Upper lobe of left lung (tissue), 6 donors: Measurements from ENCODE around the gene FSTL5. TPM values are rescaled to one million over a fixed set of nuclear protein-coding genes. Genes with fewer than 3 reads are reported as not detected.

ENCODE experiments used
- ATAC-seq, 2 donors: fragments of 200-7000 bp; cut with Tn5 transposase; one replicate each; pipeline ENCODE4 v1.9.1; 2022; ENCODE audit warnings: mild to moderate bottlenecking in 2 of 2, moderate library complexity in 2 of 2; ENCODE audit not compliant: low FRiP score in 2 of 2
- DNase-seq, 2 donors: peaks; one replicate each; pipeline ENCODE4 v3.0.0-alpha.2; 2019 to 2020
- H3K27ac ChIP-seq, 4 donors: fragments of 200-600 bp; sonication (generic); one replicate each; pipeline ENCODE4 v1.5.1; 2016 to 2019
- H3K27me3 ChIP-seq, 4 donors: fragments of 200-600 bp; sonication (generic); one replicate each; pipeline ENCODE4 v1.5.1; 2017 to 2019
- H3K36me3 ChIP-seq, 4 donors: fragments of 200-600 bp; sonication (generic); one replicate each; pipeline ENCODE4 v1.5.1; 2016 to 2019
- H3K4me1 ChIP-seq, 4 donors: fragments of 200-600 bp; sonication (generic); one replicate each; pipeline ENCODE4 v1.5.1; 2018 to 2019
- H3K4me3 ChIP-seq, 4 donors: fragments of 200-600 bp; sonication (generic); one replicate each; pipeline ENCODE4 v1.5.1; 2017 to 2019; ENCODE audit warnings: mild to moderate bottlenecking in 2 of 4, moderate library complexity in 1 of 4
- H3K9me3 ChIP-seq, 4 donors: fragments of 200-600 bp; sonication (generic); one replicate each; pipeline ENCODE4 v1.5.1; 2018 to 2019
- CTCF ChIP-seq, 6 experiments: fragments of 450-650 bp in 4 of 6; fragments of 200-600 bp in 2 of 6; sonication (generic) in 2 of 6; IDR thresholded peaks; one replicate each; pipeline ENCODE4 v1.5.1; 2016 to 2019; ENCODE audit warnings: antibody characterized with exemption in 6 of 6
- EP300 ChIP-seq, 4 donors: sonication (generic); formaldehyde crosslinking; IDR thresholded peaks; one replicate each; pipeline ENCODE4 v1.5.1; 2017; ENCODE audit warnings: antibody characterized with exemption in 4 of 4, control low read depth in 2 of 4
- POLR2A ChIP-seq, 4 donors: fragments of 450-650 bp; IDR thresholded peaks; one replicate each; pipeline ENCODE4 v1.5.1; 2016 to 2017; ENCODE audit warnings: antibody characterized with exemption in 4 of 4, mild to moderate bottlenecking in 2 of 4
- POLR2AphosphoS5 ChIP-seq, 2 donors: sonication (generic); formaldehyde crosslinking; IDR thresholded peaks; one replicate each; pipeline ENCODE4 v1.5.1; 2017; ENCODE audit warnings: antibody characterized with exemption in 2 of 2
- WGBS, 2 donors: methylation state at CpG; one replicate each; pipeline ENCODE4 v1.1.5; 2017 to 2018; 5-methylcytosine and 5-hydroxymethylcytosine counted together
- total RNA-seq, 6 donors: library from RNA; depleted of rRNA in 4 of 6; stranded (reverse); fragments of >200 nt in 4 of 6; gene quantifications; one replicate each; pipeline versions ENCODE4 v1.1.0 to v1.2.1, GENCODE V29; 2016 to 2021
- donor health status: DM: no; HTN: no; CAD: no; lungs with moderate emphysema.
- donor health status: DM: no; HTN: yes; CAD: no; lungs with severe emphysema.

The FSTL5 gene
- total RNA-seq, 6 donors from 2014 or later = not detected

GRCh38 chr4:162056990-162057389 lies 106.8 kb downstream of the FSTL5 start:
- 40 to 44% methylated on average over 8 of the region's 8 CpGs for WGBS, 2 donors
- DNase-seq (peak in 1 of 2 donors; percentile 22), ATAC-seq (no peak)
- Histone ChIP-seq H3K4me3 (no peak overlapping the region), H3K9me3 (no peaks in the 10 kb centered on the region), H3K27me3 (no peaks in the 10 kb centered on the region), H3K36me3 (no peaks in the 10 kb centered on the region), H3K27ac (no peak overlapping the region), H3K4me1 (no peaks in the 10 kb centered on the region)
- TF ChIP-seq EP300 (IDR thresholded peaks at IDR 0.05) (no peak), POLR2A (IDR thresholded peaks at IDR 0.05) (no peak), CTCF (IDR thresholded peaks at IDR 0.05) (no peak), POLR2AphosphoS5 (IDR thresholded peaks at IDR 0.05) (no peak)

GRCh38 chr4:162046135-162046534 lies 117.7 kb downstream of the FSTL5 start:
- H3K4me3 ChIP-seq = no peak overlapping the region
- no peaks in the 10 kb centered on the region for H3K9me3 ChIP-seq
- DNase-seq (no peak), ATAC-seq (no peak)
- no peak overlapping the region for H3K27ac ChIP-seq
- no peaks in the 10 kb centered on the region for H3K4me1 ChIP-seq
- H3K27me3 ChIP-seq = no peaks in the 10 kb centered on the region
- no peak for TF ChIP-seq POLR2AphosphoS5 (IDR thresholded peaks at IDR 0.05)
- no peak for TF ChIP-seq POLR2A (IDR thresholded peaks at IDR 0.05)
- no peak for TF ChIP-seq CTCF (IDR thresholded peaks at IDR 0.05)
- TF ChIP-seq EP300 (IDR thresholded peaks at IDR 0.05) = no peak
- WGBS, 2 donors = 51 to 71% methylated on average over 4 of the region's 4 CpGs
- H3K36me3 ChIP-seq = no peaks in the 10 kb centered on the region

- Histone ChIP-seq H3K4me3 (no peak overlapping the region), H3K27ac (no peak overlapping the region), H3K27me3 (no peaks in the 10 kb centered on the region), H3K9me3 (no peaks in the 10 kb centered on the region), H3K36me3 (no peaks in the 10 kb centered on the region), H3K4me1 (no peaks in the 10 kb centered on the region)
- TF ChIP-seq POLR2A (IDR thresholded peaks at IDR 0.05) (no peak), POLR2AphosphoS5 (IDR thresholded peaks at IDR 0.05) (no peak), CTCF (IDR thresholded peaks at IDR 0.05) (no peak), EP300 (IDR thresholded peaks at IDR 0.05) (no peak)
- WGBS, 2 donors = 63% methylated on average over 3 of the region's 3 CpGs
- ATAC-seq (no peak), DNase-seq (no peak)
These were observed 125.7 kb downstream of the FSTL5 start for GRCh38 chr4:162038112-162038511.

GRCh38 chr4:162017863-162018262 lies 145.9 kb downstream of the FSTL5 start:
- Histone ChIP-seq H3K36me3 (no peaks in the 10 kb centered on the region), H3K9me3 (no peaks in the 10 kb centered on the region), H3K4me1 (no peaks in the 10 kb centered on the region), H3K27me3 (no peaks in the 10 kb centered on the region), H3K27ac (no peak overlapping the region), H3K4me3 (no peak overlapping the region)
- no peak for DNase-seq
- ATAC-seq = no peak
- TF ChIP-seq POLR2A (IDR thresholded peaks at IDR 0.05) (no peak), POLR2AphosphoS5 (IDR thresholded peaks at IDR 0.05) (no peak), EP300 (IDR thresholded peaks at IDR 0.05) (no peak), CTCF (IDR thresholded peaks at IDR 0.05) (no peak)
- 54 to 66% methylated on average over 2 of the region's 2 CpGs for WGBS, 2 donors

GRCh38 chr4:162016991-162017390 lies 146.8 kb downstream of the FSTL5 start:
- Histone ChIP-seq H3K27me3 (no peaks in the 10 kb centered on the region), H3K9me3 (no peaks in the 10 kb centered on the region), H3K4me3 (no peak overlapping the region), H3K4me1 (no peaks in the 10 kb centered on the region), H3K36me3 (no peaks in the 10 kb centered on the region), H3K27ac (no peak overlapping the region)
- ATAC-seq (no peak), DNase-seq (no peak)
- no peak for TF ChIP-seq EP300 (IDR thresholded peaks at IDR 0.05)
- WGBS, 2 donors = 86 to 89% methylated on average over 2 of the region's 2 CpGs
